Lower leg skin (tissue), 3 donors: Measurements from ENCODE around the gene RAET1E.

Source experiments
- POLR2A ChIP-seq, 2 donors: fragments of 450-650 bp; IDR thresholded peaks; one replicate each; pipeline ENCODE4 v1.6.1; 2016 to 2017; ENCODE audit warnings: antibody characterized with exemption in 2 of 2, mild to moderate bottlenecking in 1 of 2, moderate library complexity in 1 of 2
- TF ChIP-seq, protein P1 (sequence below), 3 donors: fragments of 450-650 bp; IDR thresholded peaks; one replicate each; pipeline ENCODE4 v1.5.1; 2016; ENCODE audit warnings: antibody characterized with exemption in 3 of 3, mild to moderate bottlenecking in 3 of 3, moderate library complexity in 2 of 3

DNA sequence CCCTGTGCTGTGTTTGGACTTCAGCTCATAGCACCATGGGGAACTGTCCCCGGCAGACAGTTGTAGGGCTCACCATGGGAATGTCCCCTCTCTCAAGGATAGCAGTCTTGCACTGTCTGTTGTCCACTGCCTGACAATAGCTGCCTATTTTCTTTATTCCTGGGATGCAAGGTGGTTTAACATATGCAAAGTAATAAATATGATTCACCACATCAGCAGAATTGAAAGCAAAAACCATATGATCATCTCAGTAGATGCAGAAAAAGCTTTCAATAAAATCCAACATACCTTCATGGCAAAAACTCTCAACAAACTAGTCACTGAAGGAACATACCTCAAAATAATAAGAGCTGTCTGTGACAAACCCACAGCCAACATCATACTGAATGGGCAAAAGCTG is 20.3 kb downstream of the RAET1E start:
- TF ChIP-seq, protein P1, sequence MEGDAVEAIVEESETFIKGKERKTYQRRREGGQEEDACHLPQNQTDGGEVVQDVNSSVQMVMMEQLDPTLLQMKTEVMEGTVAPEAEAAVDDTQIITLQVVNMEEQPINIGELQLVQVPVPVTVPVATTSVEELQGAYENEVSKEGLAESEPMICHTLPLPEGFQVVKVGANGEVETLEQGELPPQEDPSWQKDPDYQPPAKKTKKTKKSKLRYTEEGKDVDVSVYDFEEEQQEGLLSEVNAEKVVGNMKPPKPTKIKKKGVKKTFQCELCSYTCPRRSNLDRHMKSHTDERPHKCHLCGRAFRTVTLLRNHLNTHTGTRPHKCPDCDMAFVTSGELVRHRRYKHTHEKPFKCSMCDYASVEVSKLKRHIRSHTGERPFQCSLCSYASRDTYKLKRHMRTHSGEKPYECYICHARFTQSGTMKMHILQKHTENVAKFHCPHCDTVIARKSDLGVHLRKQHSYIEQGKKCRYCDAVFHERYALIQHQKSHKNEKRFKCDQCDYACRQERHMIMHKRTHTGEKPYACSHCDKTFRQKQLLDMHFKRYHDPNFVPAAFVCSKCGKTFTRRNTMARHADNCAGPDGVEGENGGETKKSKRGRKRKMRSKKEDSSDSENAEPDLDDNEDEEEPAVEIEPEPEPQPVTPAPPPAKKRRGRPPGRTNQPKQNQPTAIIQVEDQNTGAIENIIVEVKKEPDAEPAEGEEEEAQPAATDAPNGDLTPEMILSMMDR (IDR thresholded peaks at IDR 0.05): no peak
- no peak for TF ChIP-seq POLR2A (IDR thresholded peaks at IDR 0.05)
